Measurements from ENCODE around the gene ZMIZ1. TPM values are rescaled to one million over a fixed set of nuclear protein-coding genes. Genes with fewer than 3 reads are reported as not detected.

Gene ZMIZ1
- total RNA-seq, 4 donors from 2014 or later = 58.1 to 87.4 (median 74.2) TPM

DNA sequence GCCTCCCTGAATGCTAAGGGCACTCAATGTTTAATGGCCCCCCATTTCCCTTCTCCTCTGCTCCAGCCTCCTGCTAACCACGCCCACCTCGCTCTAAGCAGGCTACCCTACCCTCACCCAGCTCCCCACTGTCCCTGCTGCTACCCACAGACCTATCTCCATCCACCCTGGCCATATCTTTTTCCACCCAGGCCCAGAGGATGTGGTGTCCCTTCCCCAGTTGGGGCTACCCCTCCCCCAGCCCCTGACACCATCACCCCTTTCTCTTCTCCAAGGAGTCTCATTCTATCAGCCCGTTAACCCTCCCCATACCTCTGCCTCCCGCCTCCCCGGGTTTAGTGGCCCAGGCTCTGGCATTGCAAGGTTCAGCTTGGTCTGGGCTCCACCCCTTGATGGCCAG, 249.6 kb downstream of the ZMIZ1 start:
- H3K4me3 ChIP-seq (ENCODE audit: low read depth, poor library complexity, severe bottlenecking) = no peak overlapping the region
- DNase-seq (ENCODE audit: low spot score in 2 of 2) = no peak
- TF ChIP-seq POLR2A (IDR thresholded peaks at IDR 0.05) = no peak
- TF ChIP-seq CTCF (IDR thresholded peaks at IDR 0.05) = no peak
- intact Hi-C loops (cut with DNase I; ENCODE audit: low total_unique reads) = no loop called here
- WGBS, 2 donors = 96 to 97% methylated on average over 5 of the region's 5 CpGs

- WGBS, 2 donors = 87% methylated on average over 11 of the region's 11 CpGs
- TF ChIP-seq POLR2A (IDR thresholded peaks at IDR 0.05) = no peak
- no peak for TF ChIP-seq CTCF (IDR thresholded peaks at IDR 0.05)
- H3K4me3 ChIP-seq (ENCODE audit: low read depth, poor library complexity, severe bottlenecking) = no peak overlapping the region
- intact Hi-C loops (cut with DNase I; ENCODE audit: low total_unique reads) = no loop called here
- no peak for DNase-seq (ENCODE audit: low spot score in 2 of 2)
These were observed 250.5 kb downstream of the ZMIZ1 start for GRCh38 chr10:79319115-79319771.

GRCh38 chr10:79320316-79320715, 251.6 kb downstream of the ZMIZ1 start:
- H3K4me3 ChIP-seq (ENCODE audit: low read depth, poor library complexity, severe bottlenecking) = no peak overlapping the region
- DNase-seq (ENCODE audit: low spot score in 2 of 2) = no peak
- intact Hi-C loops (cut with DNase I; ENCODE audit: low total_unique reads) = no loop called here
- WGBS, 2 donors = 98 to 100% methylated on average over 2 of the region's 2 CpGs
- no peak for TF ChIP-seq POLR2A (IDR thresholded peaks at IDR 0.05)
- no peak for TF ChIP-seq CTCF (IDR thresholded peaks at IDR 0.05)

- H3K4me3 ChIP-seq (ENCODE audit: low read depth, poor library complexity, severe bottlenecking) = no peak overlapping the region
- no peak for DNase-seq (ENCODE audit: low spot score in 2 of 2)
- intact Hi-C loops (cut with DNase I; ENCODE audit: low total_unique reads) = no loop called here
- WGBS, 2 donors = 57 to 79% methylated on average over 7 of the region's 7 CpGs
- TF ChIP-seq POLR2A (IDR thresholded peaks at IDR 0.05) (no peak), CTCF (IDR thresholded peaks at IDR 0.05) (no peak)
These were observed 252.2 kb downstream of the ZMIZ1 start for GRCh38 chr10:79320820-79321493.

- 73 to 85% methylated on average over 2 of the region's 2 CpGs for WGBS, 2 donors
- H3K4me3 ChIP-seq (ENCODE audit: low read depth, poor library complexity, severe bottlenecking) = no peak overlapping the region
- no peak for DNase-seq (ENCODE audit: low spot score in 2 of 2)
- TF ChIP-seq POLR2A (IDR thresholded peaks at IDR 0.05) (no peak), CTCF (IDR thresholded peaks at IDR 0.05) (no peak)
- intact Hi-C loops (cut with DNase I; ENCODE audit: low total_unique reads) = no loop called here
These were observed 252.7 kb downstream of the ZMIZ1 start for GRCh38 chr10:79321494-79321882.

Data from lower leg skin (tissue), 4 donors.